NT2/D1 (cell line): Measurements from ENCODE around the gene PARK7.
A peak's percentile ranks its signal among the peaks of the same experiment; 100 is the strongest.
"Not testable (repeated sequence)": the region's sequence is repeated elsewhere in the genome, so short reads cannot be mapped to it uniquely, and the experiment has no call there.

Experiments
- DNase-seq: peaks from one replicate; pipeline ENCODE4 v3.0.0-alpha.2; 2011; ENCODE audit warnings: low read depth, low spot score
- H3K27me3 ChIP-seq: 2 replicates; pipeline ENCODE4 v1.6.0; 2011; ENCODE audit warnings: mild to moderate bottlenecking; ENCODE audit not compliant: insufficient read length, insufficient read depth
- H3K36me3 ChIP-seq: 2 replicates; pipeline ENCODE4 v1.6.1; 2011; ENCODE audit warnings: mild to moderate bottlenecking, low read length, mixed read lengths; ENCODE audit not compliant: insufficient read depth, insufficient read length
- H3K4me1 ChIP-seq: 2 replicates; pipeline ENCODE4 v1.5.1; 2011; ENCODE audit not compliant: insufficient read depth, insufficient read length
- H3K4me3 ChIP-seq: 2 replicates; pipeline ENCODE4 v1.5.1; 2011; ENCODE audit warnings: low read depth; ENCODE audit not compliant: insufficient read length
- H3K9ac ChIP-seq: 2 replicates; pipeline ENCODE4 v1.6.0; 2011; ENCODE audit warnings: low read depth; ENCODE audit not compliant: insufficient read length
- H3K9me3 ChIP-seq: 2 replicates; pipeline ENCODE4 v1.5.1; 2011; ENCODE audit warnings: mild to moderate bottlenecking, low read length; ENCODE audit not compliant: insufficient read depth
- SUZ12 ChIP-seq: IDR thresholded peaks from 2 replicates; pipeline ENCODE4 v1.6.1; 2011; ENCODE audit not compliant: insufficient read length, insufficient read depth; ENCODE audit errors: extremely low read depth
- YY1 ChIP-seq: IDR thresholded peaks from 2 replicates; pipeline ENCODE4 v1.6.1; 2011; ENCODE audit not compliant: insufficient read length, insufficient read depth
- ZNF274 ChIP-seq: IDR thresholded peaks from 2 replicates; pipeline ENCODE4 v1.6.1; 2011; ENCODE audit warnings: mild to moderate bottlenecking, low read depth, low read length

PARK7 gene

GRCh38 chr1:7948960-7949359, 12.6 kb upstream of the PARK7 start:
- peaks cover 2% of the 10 kb centered on the region for H3K27me3 ChIP-seq
- no peaks in the 10 kb centered on the region for H3K9me3 ChIP-seq
- no peaks in the 10 kb centered on the region for H3K4me1 ChIP-seq
- no peaks in the 10 kb centered on the region for H3K36me3 ChIP-seq
- TF ChIP-seq ZNF274, result no peak
- TF ChIP-seq YY1, result no peak
- no peak for TF ChIP-seq SUZ12
- H3K4me3 ChIP-seq, result no peak overlapping the region
- H3K9ac ChIP-seq, result no peak overlapping the region
- DNase-seq, result no peak

GRCh38 chr1:7952791-7953190, 8.7 kb upstream of the PARK7 start:
- not testable (repeated sequence) for H3K9me3 ChIP-seq, H3K4me1 ChIP-seq, H3K9ac ChIP-seq, H3K36me3 ChIP-seq, DNase-seq, H3K27me3 ChIP-seq, H3K4me3 ChIP-seq

- no peaks in the 10 kb centered on the region for H3K27me3 ChIP-seq
- no peaks in the 10 kb centered on the region for H3K36me3 ChIP-seq
- H3K9ac ChIP-seq, result peak overlapping the region; percentile 93
- TF ChIP-seq YY1 (no peak), ZNF274 (no peak), SUZ12 (no peak)
- H3K4me3 ChIP-seq, result peak overlapping the region; percentile 84
- DNase-seq, result peak; percentile 73
- no peaks in the 10 kb centered on the region for H3K4me1 ChIP-seq
- no peaks in the 10 kb centered on the region for H3K9me3 ChIP-seq
These were observed 7.5 kb upstream of the PARK7 start for GRCh38 chr1:7953850-7954609.

GRCh38 chr1:7954683-7955082, 6.8 kb upstream of the PARK7 start:
- no peaks in the 10 kb centered on the region for H3K4me1 ChIP-seq
- H3K4me3 ChIP-seq, result peak overlapping the region; percentile 84
- TF ChIP-seq ZNF274, result no peak
- no peak for TF ChIP-seq YY1
- TF ChIP-seq SUZ12, result no peak
- H3K36me3 ChIP-seq, result no peaks in the 10 kb centered on the region
- H3K27me3 ChIP-seq, result no peaks in the 10 kb centered on the region
- no peaks in the 10 kb centered on the region for H3K9me3 ChIP-seq
- H3K9ac ChIP-seq, result peak overlapping the region; percentile 27
- DNase-seq, result no peak

GRCh38 chr1:7956218-7957032, 5.1 kb upstream of the PARK7 start:
- no peak overlapping the region for H3K9ac ChIP-seq
- H3K4me3 ChIP-seq, result no peak overlapping the region
- no peaks in the 10 kb centered on the region for H3K27me3 ChIP-seq
- H3K9me3 ChIP-seq, result no peaks in the 10 kb centered on the region
- DNase-seq, result no peak
- no peaks in the 10 kb centered on the region for H3K4me1 ChIP-seq
- TF ChIP-seq YY1 (no peak), SUZ12 (no peak), ZNF274 (no peak)
- no peaks in the 10 kb centered on the region for H3K36me3 ChIP-seq

GRCh38 chr1:7960165-7960564, 1.3 kb upstream of the PARK7 start:
- Histone ChIP-seq H3K9ac (peak overlapping the region; percentile 85), H3K27me3 (no peaks in the 10 kb centered on the region), H3K36me3 (peaks cover 24% of the 10 kb centered on the region), H3K4me1 (no peaks in the 10 kb centered on the region), H3K4me3 (no peak overlapping the region), H3K9me3 (no peaks in the 10 kb centered on the region)
- no peak for DNase-seq
- TF ChIP-seq ZNF274, result no peak
- TF ChIP-seq SUZ12, result no peak
- no peak for TF ChIP-seq YY1

- H3K27me3 ChIP-seq, result no peaks in the 10 kb centered on the region
- H3K4me3 ChIP-seq, result peak overlapping the region; percentile 89
- H3K9ac ChIP-seq, result peak overlapping the region; percentile 85
- no peaks in the 10 kb centered on the region for H3K9me3 ChIP-seq
- H3K4me1 ChIP-seq, result no peaks in the 10 kb centered on the region
- peaks cover 30% of the 10 kb centered on the region for H3K36me3 ChIP-seq
- DNase-seq, result no peak
- TF ChIP-seq SUZ12, result no peak
These were observed 670 bp upstream of the PARK7 start for GRCh38 chr1:7960867-7961215.
